WTC11 (cell line): ENCODE results near the gene CASP6. TPM values are rescaled to one million over a fixed set of nuclear protein-coding genes. Genes with fewer than 3 reads are reported as not detected.

ENCODE experiments used
- ATAC-seq: fragments of 200-7000 bp; cut with Tn5 transposase; 2 replicates; pipeline ENCODE4 v1.10.0; 2021; ENCODE audit warnings: mild to moderate bottlenecking, moderate library complexity
- CTCF ChIA-PET: fragments of 300-600 bp; sonication (Branson Sonifier 250); formaldehyde crosslinking; loops from one replicate; lab custom pipeline; 2021; ENCODE audit warnings: antibody characterized with exemption; lab: Charles Lee
- POLR2A ChIA-PET: fragments of 350-600 bp; sonication (Branson Sonifier 250); formaldehyde crosslinking; loops from one replicate; lab custom pipeline; 2021; ENCODE audit warnings: antibody characterized with exemption; lab: Charles Lee
- DNase-seq: peaks from one replicate; pipeline ENCODE4 v3.0.0; 2021; ENCODE audit warnings: low spot score
- H3K27ac Mint-ChIP-seq: 2 replicates; pipeline ENCODE4 v1.8.0; 2021; ENCODE audit warnings: mixed read lengths
- H3K27me3 Mint-ChIP-seq: 2 replicates; pipeline ENCODE4 v1.8.0; 2021; ENCODE audit warnings: low read depth, mild to moderate bottlenecking, moderate library complexity, mixed read lengths
- H3K36me3 Mint-ChIP-seq: 2 replicates; pipeline ENCODE4 v1.8.0; 2021; ENCODE audit warnings: mixed read lengths
- H3K4me1 Mint-ChIP-seq: 2 replicates; pipeline ENCODE4 v1.8.0; 2022; ENCODE audit warnings: mixed read lengths
- H3K4me3 Mint-ChIP-seq: 2 replicates; pipeline ENCODE4 v1.8.0; 2021; ENCODE audit warnings: mild to moderate bottlenecking, moderate library complexity, mixed read lengths
- H3K9me3 Mint-ChIP-seq: 2 replicates; pipeline ENCODE4 v1.8.0; 2021; ENCODE audit warnings: mixed read lengths
- AFF4 ChIP-seq: sonication (generic); formaldehyde crosslinking; IDR thresholded peaks from 2 replicates; pipeline ENCODE4 v1.8.1; 2023; ENCODE audit warnings: mild to moderate bottlenecking, missing genetic modification reagents, borderline replicate concordance
- ATF2 ChIP-seq: sonication (generic); formaldehyde crosslinking; IDR thresholded peaks from 2 replicates; pipeline ENCODE4 v1.8.1; 2022; ENCODE audit warnings: low read depth, missing genetic modification reagents, borderline replicate concordance
- GRHL2 ChIP-seq: fragments of 250-450 bp; sonication (Bioruptor Pico); IDR thresholded peaks from 2 replicates; pipeline ENCODE4 v1.8.0; 2022; ENCODE audit warnings: mild to moderate bottlenecking, moderate library complexity; ENCODE audit not compliant: insufficient replicate concordance, severe bottlenecking
- IRF1 ChIP-seq: sonication (generic); formaldehyde crosslinking; IDR thresholded peaks from 2 replicates; pipeline ENCODE4 v1.8.0; 2023; ENCODE audit warnings: missing genetic modification reagents
- IRF2 ChIP-seq: sonication (generic); formaldehyde crosslinking; IDR thresholded peaks from 2 replicates; pipeline ENCODE4 v1.8.0; 2022; ENCODE audit warnings: low read depth, missing genetic modification reagents, borderline replicate concordance
- JUN ChIP-seq: sonication (generic); formaldehyde crosslinking; IDR thresholded peaks from 2 replicates; pipeline ENCODE4 v1.8.0; 2023; ENCODE audit warnings: mild to moderate bottlenecking, missing genetic modification reagents
- MLX ChIP-seq: sonication (generic); formaldehyde crosslinking; IDR thresholded peaks from 2 replicates; pipeline ENCODE4 v1.8.1; 2023; ENCODE audit warnings: mild to moderate bottlenecking, missing genetic modification reagents, moderate library complexity
- MXD4 ChIP-seq: fragments of 250-450 bp; sonication (Bioruptor Pico); IDR thresholded peaks from 2 replicates; pipeline ENCODE4 v1.8.0; 2021; ENCODE audit warnings: mild to moderate bottlenecking, moderate library complexity, borderline replicate concordance
- PRDM15 ChIP-seq: sonication (generic); formaldehyde crosslinking; IDR thresholded peaks from 2 replicates; pipeline ENCODE4 v1.8.0; 2022; ENCODE audit warnings: missing genetic modification reagents
- SMAD4 ChIP-seq: sonication (generic); formaldehyde crosslinking; IDR thresholded peaks from 2 replicates; pipeline ENCODE4 v1.8.0; 2022; ENCODE audit warnings: mild to moderate bottlenecking, missing genetic modification reagents
- STAT6 ChIP-seq: sonication (generic); formaldehyde crosslinking; conservative IDR thresholded peaks from 2 replicates; pipeline ENCODE4 v1.8.1; 2023; ENCODE audit warnings: mild to moderate bottlenecking, low read depth, missing genetic modification reagents, moderate library complexity
- TCF7 ChIP-seq: sonication (generic); formaldehyde crosslinking; IDR thresholded peaks from 2 replicates; pipeline ENCODE4 v1.8.0; 2022; ENCODE audit warnings: mild to moderate bottlenecking, low read depth, missing genetic modification reagents, moderate library complexity
- TEAD1 ChIP-seq: sonication (generic); formaldehyde crosslinking; IDR thresholded peaks from 2 replicates; pipeline ENCODE4 v1.8.0; 2022; ENCODE audit warnings: mild to moderate bottlenecking, missing genetic modification reagents
- USF1 ChIP-seq: sonication (generic); formaldehyde crosslinking; IDR thresholded peaks from 2 replicates; pipeline ENCODE4 v1.8.0; 2022; ENCODE audit warnings: mild to moderate bottlenecking, missing genetic modification reagents
- USF2 ChIP-seq: sonication (generic); formaldehyde crosslinking; IDR thresholded peaks from 2 replicates; pipeline ENCODE4 v1.8.1; 2023; ENCODE audit warnings: mild to moderate bottlenecking, missing genetic modification reagents, moderate library complexity
- ZNF138 ChIP-seq: sonication (generic); formaldehyde crosslinking; conservative IDR thresholded peaks from 2 replicates; pipeline ENCODE4 v1.8.1; 2022; ENCODE audit warnings: mild to moderate bottlenecking, moderate library complexity, missing genetic modification reagents
- ZNF219 ChIP-seq: sonication (generic); formaldehyde crosslinking; IDR thresholded peaks from 2 replicates; pipeline ENCODE4 v1.8.0; 2023; ENCODE audit warnings: missing genetic modification reagents, mild to moderate bottlenecking, borderline replicate concordance
- ZNF232 ChIP-seq: sonication (generic); formaldehyde crosslinking; IDR thresholded peaks from 2 replicates; pipeline ENCODE4 v1.8.0; 2022; ENCODE audit warnings: mild to moderate bottlenecking, missing genetic modification reagents
- ZSCAN18 ChIP-seq: fragments of 250-450 bp; sonication (Bioruptor Pico); IDR thresholded peaks from 2 replicates; pipeline ENCODE4 v2.1.2; 2022; ENCODE audit warnings: mild to moderate bottlenecking, moderate library complexity
- total RNA-seq: library from RNA; stranded (reverse); gene quantifications from 3 replicates; pipeline ENCODE4 v1.2.3, GENCODE V29; 2021

CASP6 gene
- total RNA-seq, 1 experiment from 2014 or later = 26.0 TPM

- Mint-ChIP-seq H3K4me1 (no peaks in the 10 kb centered on the region), H3K27me3 (no peaks in the 10 kb centered on the region), H3K9me3 (no peaks in the 10 kb centered on the region), H3K27ac (no peak overlapping the region), H3K4me3 (no peak overlapping the region), H3K36me3 (peaks cover 33% of the 10 kb centered on the region)
- no peak for ATAC-seq
- CTCF ChIA-PET = no interaction called here
- DNase-seq = no peak
- POLR2A ChIA-PET = interaction anchor here (0.6 kb wide), 1 partner anchor 269 kb away, joined by 3 read pairs; no protein-coding TSS in a partner anchor
- TF ChIP-seq ZSCAN18 (CRISPR knock-in tag) (no peak), JUN (CRISPR knock-in tag) (no peak), AFF4 (CRISPR knock-in tag) (no peak), GRHL2 (CRISPR knock-in tag) (no peak), USF1 (no peak), ZNF138 (CRISPR knock-in tag) (no peak), ATF2 (CRISPR knock-in tag) (no peak), MXD4 (no peak), TEAD1 (CRISPR knock-in tag) (no peak), PRDM15 (CRISPR knock-in tag) (no peak), TCF7 (CRISPR knock-in tag) (no peak), STAT6 (no peak), USF2 (no peak), IRF2 (CRISPR knock-in tag) (no peak), IRF1 (CRISPR knock-in tag) (no peak), ZNF219 (CRISPR knock-in tag) (no peak), SMAD4 (CRISPR knock-in tag) (no peak), MLX (CRISPR knock-in tag) (no peak), ZNF232 (CRISPR knock-in tag) (no peak)
Observed at GRCh38 chr4:109690690-109691410, 12.4 kb downstream of the CASP6 start.
